HEK293T (cell line): Measurements from ENCODE around the gene ZNF536.

Source experiments
- ARNT ChIP-seq: fragments of 450-650 bp; IDR thresholded peaks from 2 replicates; pipeline ENCODE4 v1.6.1; 2017; ENCODE audit warnings: mild to moderate bottlenecking
- BHLHE40 ChIP-seq: fragments of 450-650 bp; IDR thresholded peaks from 2 replicates; pipeline ENCODE4 v1.6.1; 2016; ENCODE audit warnings: mild to moderate bottlenecking, moderate library complexity, borderline replicate concordance
- FOXA1 ChIP-seq: fragments of 450-650 bp; IDR thresholded peaks from 2 replicates; pipeline ENCODE4 v1.6.1; 2016; ENCODE audit warnings: mild to moderate bottlenecking
- FOXK2 ChIP-seq: fragments of 450-650 bp; IDR thresholded peaks from 2 replicates; pipeline ENCODE4 v1.6.1; 2016; ENCODE audit warnings: mild to moderate bottlenecking
- FOXM1 ChIP-seq: fragments of 450-650 bp; IDR thresholded peaks from 2 replicates; pipeline ENCODE4 v1.6.1; 2017; ENCODE audit warnings: mild to moderate bottlenecking, borderline replicate concordance
- LEF1 ChIP-seq: fragments of 450-650 bp; IDR thresholded peaks from 2 replicates; pipeline ENCODE4 v1.6.1; 2017; ENCODE audit warnings: mild to moderate bottlenecking, borderline replicate concordance
- NFRKB ChIP-seq: fragments of 450-650 bp; IDR thresholded peaks from 2 replicates; pipeline ENCODE4 v1.6.1; 2016; ENCODE audit warnings: mild to moderate bottlenecking, moderate library complexity
- PKNOX1 ChIP-seq: fragments of 450-650 bp; IDR thresholded peaks from 2 replicates; pipeline ENCODE4 v1.6.1; 2016
- SUZ12 ChIP-seq: fragments of 450-650 bp; IDR thresholded peaks from 2 replicates; pipeline ENCODE4 v1.6.1; 2016; ENCODE audit warnings: mild to moderate bottlenecking
- TARDBP ChIP-seq: fragments of 450-650 bp; IDR thresholded peaks from 2 replicates; pipeline ENCODE4 v1.6.1; 2016
- ZNF384 ChIP-seq: fragments of 450-650 bp; IDR thresholded peaks from 2 replicates; pipeline ENCODE4 v1.6.1; 2016

GRCh38 chr19:30358821-30359580 is 13.2 kb upstream of the ZNF536 start:
- TF ChIP-seq FOXM1 (no peak), FOXA1 (no peak), TARDBP (no peak), PKNOX1 (no peak), ARNT (no peak), LEF1 (no peak), SUZ12 (no peak), NFRKB (no peak), BHLHE40 (no peak), FOXK2 (no peak), ZNF384 (no peak)
